Measurements from ENCODE around the gene NUDCD3. TPM values are rescaled to one million over a fixed set of nuclear protein-coding genes. Genes with fewer than 3 reads are reported as not detected.

NUDCD3 gene
- total RNA-seq, 1 experiment from 2014 or later, result 94.6 TPM

DNA sequence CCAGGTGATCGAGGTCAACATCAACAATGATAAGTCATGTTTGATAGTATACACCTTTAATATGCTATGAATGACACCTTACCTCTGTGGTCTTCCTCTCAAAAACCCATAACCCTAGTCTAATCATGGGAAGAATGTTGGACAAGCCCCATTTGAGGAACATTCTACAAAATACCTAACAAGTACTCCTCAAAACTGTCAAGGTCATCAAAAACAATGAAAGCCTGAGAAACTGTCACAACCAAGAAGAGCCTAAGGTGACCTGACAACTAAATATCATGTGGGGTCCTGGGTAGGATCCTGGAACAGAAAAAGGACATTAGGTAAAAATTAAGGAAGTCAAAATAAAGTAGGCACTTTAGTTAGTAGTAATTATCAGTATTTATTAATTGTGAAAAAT lies 5.9 kb upstream of the NUDCD3 start:
- H3K79me2 ChIP-seq (ENCODE audit: insufficient read depth, low read length), result no peaks in the 10 kb centered on the region
- no TSS peak for BruUV-seq (replicated peaks)
- TF ChIP-seq TCF7L2 (IDR thresholded peaks at IDR 0.05; ENCODE audit: borderline replicate concordance, extremely low read depth, insufficient read depth, insufficient read length) (no peak), POLR2A (IDR thresholded peaks at IDR 0.05; ENCODE audit: borderline replicate concordance, extremely low read depth, insufficient read depth, insufficient read length) (no peak), SIN3A (IDR thresholded peaks at IDR 0.05; ENCODE audit: low read depth) (no peak), EGR1 (IDR thresholded peaks at IDR 0.05; ENCODE audit: low read depth) (no peak), YY1 (IDR thresholded peaks at IDR 0.05; ENCODE audit: extremely low read depth, insufficient replicate concordance, low read depth, low read length) (no peak), ZNF274 (IDR thresholded peaks at IDR 0.05; ENCODE audit: low read depth, low read length) (no peak), ZFX (IDR thresholded peaks at IDR 0.05) (no peak), CEBPB (IDR thresholded peaks at IDR 0.05; ENCODE audit: low read depth) (no peak), ELF1 (IDR thresholded peaks at IDR 0.05; ENCODE audit: borderline replicate concordance, low read depth) (no peak)
- TF ChIP-seq, protein P1, sequence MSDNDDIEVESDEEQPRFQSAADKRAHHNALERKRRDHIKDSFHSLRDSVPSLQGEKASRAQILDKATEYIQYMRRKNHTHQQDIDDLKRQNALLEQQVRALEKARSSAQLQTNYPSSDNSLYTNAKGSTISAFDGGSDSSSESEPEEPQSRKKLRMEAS (IDR thresholded peaks at IDR 0.05), result no peak
- no peak overlapping the region for H3K9ac ChIP-seq (ENCODE audit: low read length)
- H3K36me3 ChIP-seq (ENCODE audit: control insufficient read depth in 1 of 2, insufficient read depth in 2 of 2, low read length in 2 of 2), result no peaks in the 10 kb centered on the region
- ChIA-PET RAD21 (ENCODE audit: low non-redundant PET in 1 of 2, low total read pairs in 2 of 2, uncharacterized antibody in 2 of 2, unreplicated experiment in 2 of 2) (no interaction called here), POLR2A (no interaction called here), CTCF (no interaction called here)
- H3K9me2 ChIP-seq (ENCODE audit: insufficient read depth), result no peaks in the 10 kb centered on the region
- no peak overlapping the region for H2AFZ ChIP-seq (ENCODE audit: low read depth, low read length, poor library complexity, severe bottlenecking)
- DNase-seq (ENCODE audit: low read depth, low spot score) (no peak), ATAC-seq (no peak)
- H3K27me3 ChIP-seq (ENCODE audit: insufficient read depth, low read length), result no peaks in the 10 kb centered on the region
- H3K4me3 ChIP-seq (replicated peaks in 1 of 2; ENCODE audit: low read depth in 1 of 2, low read length in 2 of 2), result no peak overlapping the region
- H3K27ac ChIP-seq (ENCODE audit: low read depth, low read length), result no peak overlapping the region
- no peak overlapping the region for H3K4me2 ChIP-seq (ENCODE audit: low read length)
- H4K20me1 ChIP-seq (ENCODE audit: insufficient read depth), result no peaks in the 10 kb centered on the region
- intact Hi-C loops (cut with micrococcal nuclease), result no loop called here
- peaks cover 0 to 1% of the 10 kb centered on the region in 2 experiments; a peak in 3 of 4 replicates for H3K4me1 ChIP-seq (ENCODE audit: control insufficient read depth in 1 of 2, insufficient read depth in 2 of 2, low read length in 2 of 2)
- no peaks in the 10 kb centered on the region for H3K9me3 ChIP-seq (ENCODE audit: control insufficient read depth in 1 of 2, insufficient read depth in 1 of 2, low read depth in 1 of 2, low read length in 2 of 2)

DNA sequence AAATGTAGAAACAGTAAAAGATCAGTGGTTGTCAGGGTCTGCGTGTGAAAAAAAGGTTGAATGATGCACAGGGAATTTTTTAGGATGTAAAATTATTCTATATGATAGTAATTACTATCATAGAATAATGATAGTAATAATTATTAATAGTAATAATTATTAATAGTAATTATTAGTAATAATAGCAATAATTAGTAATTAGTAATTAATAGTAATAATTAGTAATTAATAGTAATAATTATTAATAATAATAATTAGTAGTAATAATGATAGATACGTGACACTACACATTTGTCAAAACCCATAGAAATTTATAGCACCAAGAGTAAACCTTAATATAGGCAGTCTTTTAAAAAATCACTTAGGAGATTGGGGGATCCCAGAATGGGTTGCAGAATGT lies 4.5 kb upstream of the NUDCD3 start:
- POLR2A ChIA-PET, result no interaction called here
- ATAC-seq (no peak), DNase-seq (ENCODE audit: low read depth, low spot score) (no peak)
- RAD21 ChIA-PET (ENCODE audit: low non-redundant PET in 1 of 2, low total read pairs in 2 of 2, uncharacterized antibody in 2 of 2, unreplicated experiment in 2 of 2), result no interaction called here
- Histone ChIP-seq H3K9me3 (ENCODE audit: control insufficient read depth in 1 of 2, insufficient read depth in 1 of 2, low read depth in 1 of 2, low read length in 2 of 2) (no peaks in the 10 kb centered on the region), H2AFZ (ENCODE audit: low read depth, low read length, poor library complexity, severe bottlenecking) (no peak overlapping the region), H3K27me3 (ENCODE audit: insufficient read depth, low read length) (no peaks in the 10 kb centered on the region), H3K36me3 (ENCODE audit: control insufficient read depth in 1 of 2, insufficient read depth in 2 of 2, low read length in 2 of 2) (no peaks in the 10 kb centered on the region), H3K9ac (ENCODE audit: low read length) (no peak overlapping the region), H3K4me3 (replicated peaks in 1 of 2; ENCODE audit: low read depth in 1 of 2, low read length in 2 of 2) (no peak overlapping the region), H4K20me1 (ENCODE audit: insufficient read depth) (no peaks in the 10 kb centered on the region), H3K79me2 (ENCODE audit: insufficient read depth, low read length) (peaks cover 3% of the 10 kb centered on the region), H3K9me2 (ENCODE audit: insufficient read depth) (no peaks in the 10 kb centered on the region), H3K4me2 (ENCODE audit: low read length) (no peak overlapping the region), H3K4me1 (ENCODE audit: control insufficient read depth in 1 of 2, insufficient read depth in 2 of 2, low read length in 2 of 2) (peaks cover 0 to 8% of the 10 kb centered on the region in 2 experiments; a peak in 3 of 4 replicates), H3K27ac (ENCODE audit: low read depth, low read length) (no peak overlapping the region)
- no TSS peak for BruUV-seq (replicated peaks)
- intact Hi-C loops (cut with micrococcal nuclease), result no loop called here
- CTCF ChIA-PET, result no interaction called here
- TF ChIP-seq, protein P2, sequence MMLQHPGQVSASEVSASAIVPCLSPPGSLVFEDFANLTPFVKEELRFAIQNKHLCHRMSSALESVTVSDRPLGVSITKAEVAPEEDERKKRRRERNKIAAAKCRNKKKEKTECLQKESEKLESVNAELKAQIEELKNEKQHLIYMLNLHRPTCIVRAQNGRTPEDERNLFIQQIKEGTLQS (IDR thresholded peaks at IDR 0.05), result no peak
- TF ChIP-seq JUND (IDR thresholded peaks at IDR 0.05) (no peak), EZH2 (IDR thresholded peaks at IDR 0.05) (no peak), POLR2A (IDR thresholded peaks at IDR 0.05; ENCODE audit: borderline replicate concordance, extremely low read depth, insufficient read depth, insufficient read length) (no peak), SRF (IDR thresholded peaks at IDR 0.05; ENCODE audit: low read depth) (no peak), YY1 (IDR thresholded peaks at IDR 0.05; ENCODE audit: extremely low read depth, insufficient replicate concordance, low read depth, low read length) (no peak), RAD21 (IDR thresholded peaks at IDR 0.05; ENCODE audit: low read depth) (no peak), FOSL1 (IDR thresholded peaks at IDR 0.05; ENCODE audit: low read depth) (no peak), TCF7L2 (IDR thresholded peaks at IDR 0.05; ENCODE audit: borderline replicate concordance, extremely low read depth, insufficient read depth, insufficient read length) (no peak), EGR1 (IDR thresholded peaks at IDR 0.05; ENCODE audit: low read depth) (no peak)
- TF ChIP-seq, protein P3, sequence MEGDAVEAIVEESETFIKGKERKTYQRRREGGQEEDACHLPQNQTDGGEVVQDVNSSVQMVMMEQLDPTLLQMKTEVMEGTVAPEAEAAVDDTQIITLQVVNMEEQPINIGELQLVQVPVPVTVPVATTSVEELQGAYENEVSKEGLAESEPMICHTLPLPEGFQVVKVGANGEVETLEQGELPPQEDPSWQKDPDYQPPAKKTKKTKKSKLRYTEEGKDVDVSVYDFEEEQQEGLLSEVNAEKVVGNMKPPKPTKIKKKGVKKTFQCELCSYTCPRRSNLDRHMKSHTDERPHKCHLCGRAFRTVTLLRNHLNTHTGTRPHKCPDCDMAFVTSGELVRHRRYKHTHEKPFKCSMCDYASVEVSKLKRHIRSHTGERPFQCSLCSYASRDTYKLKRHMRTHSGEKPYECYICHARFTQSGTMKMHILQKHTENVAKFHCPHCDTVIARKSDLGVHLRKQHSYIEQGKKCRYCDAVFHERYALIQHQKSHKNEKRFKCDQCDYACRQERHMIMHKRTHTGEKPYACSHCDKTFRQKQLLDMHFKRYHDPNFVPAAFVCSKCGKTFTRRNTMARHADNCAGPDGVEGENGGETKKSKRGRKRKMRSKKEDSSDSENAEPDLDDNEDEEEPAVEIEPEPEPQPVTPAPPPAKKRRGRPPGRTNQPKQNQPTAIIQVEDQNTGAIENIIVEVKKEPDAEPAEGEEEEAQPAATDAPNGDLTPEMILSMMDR (IDR thresholded peaks at IDR 0.05 in 2 of 3, conservative IDR thresholded peaks at IDR 0.05 in 1 of 3; ENCODE audit: borderline replicate concordance in 1 of 3, insufficient read depth in 1 of 3, low read depth in 2 of 3, low read length in 2 of 3), result no peak
- TF ChIP-seq, protein P1 (IDR thresholded peaks at IDR 0.05), result no peak
